H54 (cell line): ENCODE measurements around the gene TBXAS1.

Experiments used
- DNase-seq: peaks from one replicate; pipeline ENCODE4 v3.0.0; 2011; ENCODE audit warnings: low spot score, mixed read lengths; ENCODE audit not compliant: insufficient read length
- FAIRE-seq: peaks from 3 replicates; lab custom pipeline; 2011; peaks lifted over from hg19 to GRCh38; lab: Jason Lieb, UNC
- POLR2A ChIP-seq: IDR thresholded peaks from 2 replicates; pipeline ENCODE4 v1.6.1; 2011; ENCODE audit warnings: low read depth, mild to moderate bottlenecking, low read length

TBXAS1 gene

GRCh38 chr7:139829025-139829774 is at the start of gene TBXAS1:
TSS of gene TBXAS1 (plus strand) at chr7:139829264. CDS start at chr7:139829391, 127 bp downstream.
- DNase-seq, result no peak
- FAIRE-seq, result no peak
- TF ChIP-seq POLR2A, result no peak

- DNase-seq, result no peak
- FAIRE-seq, result no peak
- TF ChIP-seq POLR2A, result no peak
Measured at GRCh38 chr7:139782932-139783331, 46.1 kb upstream of the TBXAS1 start.

DNA sequence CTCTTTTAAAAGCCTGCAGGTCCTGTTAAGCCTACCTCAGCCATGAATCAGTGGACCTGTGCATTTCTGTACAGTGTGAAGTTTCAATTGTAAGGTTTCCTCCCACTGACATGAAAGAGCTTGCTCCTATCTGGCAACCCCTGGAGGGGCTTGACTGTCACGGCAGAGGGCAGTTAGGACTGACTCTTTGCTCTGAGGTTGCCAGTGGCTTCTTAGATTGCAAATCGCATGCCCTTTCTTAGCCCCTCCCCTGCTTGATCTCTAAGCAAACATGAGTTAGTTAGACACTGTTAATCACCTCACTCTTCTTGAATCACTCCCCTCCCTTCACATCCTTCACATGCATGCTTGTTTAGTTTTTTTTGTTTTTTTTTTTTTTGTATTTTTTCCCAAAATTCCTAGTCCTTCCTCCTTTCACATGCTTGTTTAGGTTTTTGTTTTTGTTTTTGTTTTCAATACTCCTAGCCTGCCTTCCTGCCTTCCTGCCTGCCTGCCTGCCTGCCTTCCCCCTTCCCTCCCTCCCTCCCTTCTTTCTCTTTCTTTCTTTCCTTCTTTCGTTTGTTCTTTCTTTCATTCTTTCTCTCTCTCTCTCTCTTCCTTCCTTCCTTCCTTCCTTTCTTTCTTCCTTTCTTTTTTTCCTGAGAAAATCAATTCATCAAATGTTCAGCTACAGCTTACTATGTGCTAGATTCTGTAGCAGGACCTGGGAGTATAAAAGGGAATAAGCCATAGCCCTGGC is 45.2 kb upstream of the TBXAS1 start:
- no peak for DNase-seq
- no peak for FAIRE-seq
- no peak for TF ChIP-seq POLR2A

DNA sequence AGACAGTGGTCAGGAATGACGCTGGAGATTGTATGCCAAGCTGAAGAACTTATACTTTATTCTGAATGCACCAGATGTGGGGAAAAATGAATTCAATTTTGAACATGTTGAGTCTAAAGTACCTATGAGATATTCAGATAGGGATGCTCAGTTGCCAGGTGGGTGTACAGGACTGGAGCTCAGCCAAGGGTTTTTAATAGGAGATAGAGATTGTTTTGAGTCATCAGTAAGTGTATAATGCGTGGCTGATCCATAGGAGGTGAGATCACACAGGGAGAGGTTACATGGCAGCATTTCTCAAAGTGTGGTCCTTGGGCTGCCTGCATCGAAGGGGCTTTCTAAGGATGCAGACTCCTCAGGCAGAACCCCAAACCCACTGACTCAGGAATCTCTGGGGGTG is 44.4 kb upstream of the TBXAS1 start:
- DNase-seq (no peak), FAIRE-seq (no peak)
- TF ChIP-seq POLR2A, result no peak

- DNase-seq (no peak), FAIRE-seq (no peak)
- TF ChIP-seq POLR2A, result no peak
Measured at GRCh38 chr7:139791316-139791715, 37.7 kb upstream of the TBXAS1 start.

DNA sequence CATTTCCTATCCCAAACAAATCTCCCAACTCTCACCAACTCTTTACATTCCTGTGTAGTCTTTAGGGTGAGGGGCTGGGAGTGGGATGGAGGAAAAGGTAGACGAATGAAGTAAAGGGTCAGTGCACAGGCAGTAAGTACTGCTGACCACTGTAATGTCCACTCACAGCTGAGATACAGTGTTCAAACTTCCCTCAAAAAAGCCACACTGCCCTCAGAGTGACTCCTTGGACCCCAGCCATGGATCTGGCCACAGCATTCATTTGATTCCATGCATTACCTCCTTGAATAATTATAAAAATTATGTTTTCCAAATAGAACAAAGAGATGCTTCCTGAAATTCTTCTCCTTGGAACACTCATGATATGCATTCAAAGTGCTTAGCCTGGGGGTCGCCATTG is 31.5 kb upstream of the TBXAS1 start:
- DNase-seq (no peak), FAIRE-seq (no peak)
- TF ChIP-seq POLR2A, result no peak

- TF ChIP-seq POLR2A, result no peak
- FAIRE-seq (no peak), DNase-seq (no peak)
Measured at GRCh38 chr7:139798221-139798620, 30.8 kb upstream of the TBXAS1 start.

DNA sequence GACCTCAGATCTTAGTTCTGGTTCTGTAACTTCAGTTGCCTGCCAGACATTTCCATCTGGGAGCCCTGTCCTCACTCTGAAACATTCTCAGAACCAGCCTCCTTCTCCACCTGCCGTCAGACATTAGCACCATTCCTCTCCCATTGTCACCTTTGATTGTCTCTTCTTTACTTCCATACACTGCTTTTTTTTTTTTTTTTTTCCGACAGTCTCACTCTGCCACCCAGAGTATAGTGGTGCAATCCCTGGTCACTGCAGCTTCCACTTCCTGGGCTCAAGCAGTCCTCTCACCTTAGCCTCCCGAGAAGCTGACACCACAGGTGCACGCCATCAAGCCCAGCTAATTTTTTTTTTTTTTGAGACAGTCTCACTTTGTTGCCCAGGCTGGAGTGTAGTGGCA is 30.2 kb upstream of the TBXAS1 start:
- FAIRE-seq (no peak), DNase-seq (no peak)
- no peak for TF ChIP-seq POLR2A

DNA sequence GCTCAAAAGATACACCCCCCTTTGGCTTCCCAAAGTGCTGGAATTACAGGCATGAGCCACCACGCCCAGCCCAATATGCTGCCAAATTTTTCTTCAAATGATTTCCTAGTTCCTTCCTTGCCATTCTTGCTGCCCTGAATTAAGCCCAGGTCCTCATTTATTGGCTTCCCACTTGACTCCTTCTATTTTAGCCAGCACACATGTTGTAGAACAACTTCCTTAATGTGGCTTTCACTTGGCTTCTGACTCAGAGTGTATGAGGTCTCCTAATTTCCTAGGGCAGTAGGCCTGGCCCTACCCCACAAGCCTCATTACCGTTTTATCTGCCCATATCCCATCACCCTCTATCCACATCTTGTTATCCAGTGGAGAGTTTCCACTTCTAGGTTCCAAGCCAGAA is 29.5 kb upstream of the TBXAS1 start:
- TF ChIP-seq POLR2A, result no peak
- DNase-seq (no peak), FAIRE-seq (no peak)

- TF ChIP-seq POLR2A, result no peak
Measured at GRCh38 chr7:139804571-139804970, 24.5 kb upstream of the TBXAS1 start.

DNA sequence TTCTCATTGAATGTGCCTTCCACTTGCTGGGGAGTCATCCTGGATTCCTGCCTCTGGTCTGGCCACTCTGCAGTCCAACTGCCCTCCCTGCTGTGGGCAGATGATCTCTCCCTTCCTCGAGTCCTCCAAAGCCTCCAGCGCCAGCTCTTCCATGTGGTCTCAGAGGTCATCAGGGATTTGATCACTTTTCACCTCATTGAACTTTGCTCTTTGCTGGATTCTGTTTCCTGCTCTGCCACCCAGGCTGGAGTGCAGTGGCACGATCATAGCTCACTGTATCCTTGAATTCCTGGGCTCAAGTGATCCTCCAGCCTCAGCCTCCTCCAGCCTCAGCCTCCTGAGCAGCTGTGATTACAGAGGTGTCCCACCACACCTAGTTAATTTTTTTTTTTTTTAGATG is 22.1 kb upstream of the TBXAS1 start:
- FAIRE-seq (no peak), DNase-seq (no peak)
- no peak for TF ChIP-seq POLR2A

More at GRCh38 chr7:139804571-139804970, 24.5 kb upstream of the TBXAS1 start:
- no peak for FAIRE-seq
- no peak for DNase-seq

DNA sequence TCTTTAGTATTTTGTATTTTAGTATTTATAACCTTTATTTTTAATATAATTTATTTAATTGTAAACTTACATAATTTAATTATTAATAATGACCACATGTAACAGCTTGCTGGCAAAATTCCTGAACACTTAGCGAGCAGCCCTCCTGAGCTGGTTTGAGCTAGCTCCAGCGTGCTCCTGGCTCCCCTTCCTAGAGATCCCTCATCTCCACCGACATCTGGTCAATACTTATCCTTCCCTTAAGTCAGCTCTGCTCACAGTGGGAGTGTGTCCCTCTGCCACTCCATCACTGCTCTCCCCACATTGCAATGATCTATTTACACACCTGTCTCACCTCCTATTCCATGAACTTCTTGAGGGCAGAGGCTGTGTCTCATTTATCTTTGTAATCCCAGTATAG is 20.6 kb upstream of the TBXAS1 start:
- no peak for TF ChIP-seq POLR2A
- FAIRE-seq (no peak), DNase-seq (no peak)

- FAIRE-seq, result no peak
- TF ChIP-seq POLR2A, result no peak
Measured at GRCh38 chr7:139808846-139809442, 20.1 kb upstream of the TBXAS1 start.

DNA sequence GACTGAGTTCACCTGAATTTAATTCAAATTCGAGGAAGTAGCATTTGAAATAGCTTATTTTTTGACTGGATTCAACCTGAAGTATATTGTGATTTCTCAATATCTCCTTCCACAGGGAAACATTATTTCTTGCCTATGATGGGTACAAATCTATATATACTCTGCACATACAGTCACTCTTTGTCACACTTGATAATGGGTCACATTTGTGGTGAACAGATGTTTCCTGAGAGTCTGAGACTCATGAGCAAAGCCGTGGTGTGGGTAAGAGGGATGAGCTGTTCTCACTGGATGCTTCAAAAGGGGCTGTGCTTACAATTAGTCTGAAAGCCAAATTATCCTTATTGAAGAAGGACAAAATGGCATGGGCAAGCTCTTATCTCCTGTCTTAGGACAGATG is 18.0 kb upstream of the TBXAS1 start:
- FAIRE-seq, result no peak

More at GRCh38 chr7:139808846-139809442, 20.1 kb upstream of the TBXAS1 start:
- DNase-seq, result no peak

More for the DNA sequence above, 18.0 kb upstream of the TBXAS1 start:
- no peak for TF ChIP-seq POLR2A
- DNase-seq, result no peak
